GM12875 (cell line): ENCODE results near the gene ASB18.
A peak's percentile ranks its signal among the peaks of the same experiment; 100 is the strongest.

ENCODE experiments used
- H3K4me3 ChIP-seq: one replicate; pipeline ENCODE4 v1.5.1; 2011; ENCODE audit warnings: low read depth, low read length, control low read depth
- TF ChIP-seq, protein P1 (sequence below): IDR thresholded peaks from 2 replicates; pipeline ENCODE4 v1.5.1; 2011; ENCODE audit warnings: low read depth, mild to moderate bottlenecking, control low read depth, inconsistent platforms, low read length, moderate library complexity, borderline replicate concordance; ENCODE audit not compliant: insufficient read depth

Gene ASB18, protein sequence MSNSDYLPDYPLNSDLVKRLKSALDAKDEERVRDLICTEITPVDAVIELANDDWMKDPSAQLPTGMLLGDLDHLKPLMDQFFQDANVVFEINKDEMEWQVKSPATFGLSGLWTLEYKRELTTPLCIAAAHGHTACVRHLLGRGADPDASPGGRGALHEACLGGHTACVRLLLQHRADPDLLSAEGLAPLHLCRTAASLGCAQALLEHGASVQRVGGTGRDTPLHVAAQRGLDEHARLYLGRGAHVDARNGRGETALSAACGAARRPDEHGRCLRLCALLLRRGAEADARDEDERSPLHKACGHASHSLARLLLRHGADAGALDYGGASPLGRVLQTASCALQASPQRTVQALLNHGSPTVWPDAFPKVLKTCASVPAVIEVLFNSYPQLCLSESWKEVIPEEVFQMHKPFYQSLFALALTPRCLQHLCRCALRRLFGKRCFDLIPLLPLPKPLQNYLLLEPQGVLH

DNA sequence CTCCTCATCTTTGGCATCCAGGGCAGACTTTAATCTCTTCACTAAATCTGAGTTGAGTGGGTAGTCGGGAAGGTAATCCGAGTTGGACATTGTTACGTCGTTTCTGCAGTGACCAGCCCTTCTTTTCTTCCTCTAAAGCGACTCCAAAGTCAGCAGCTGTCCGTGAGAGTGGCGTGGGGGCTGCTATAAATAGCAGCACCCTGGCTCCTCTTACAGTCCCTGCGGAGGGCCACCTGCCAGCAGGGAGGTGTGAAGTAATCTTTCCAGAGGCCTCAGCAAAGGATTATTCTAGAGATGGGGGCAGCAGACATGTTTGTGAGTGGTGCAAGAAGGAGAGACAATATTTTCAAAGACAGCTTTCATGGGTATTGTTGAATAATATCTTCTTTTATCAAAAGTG is at the start of gene ASB18:
Gene ASB18 (minus strand): TSS at position 151 of the 400 bp plus-strand sequence. CDS start 61 bp downstream, at position 90.
- H3K4me3 ChIP-seq: no peak within 1 kb of the TSS
- TF ChIP-seq, protein P1, sequence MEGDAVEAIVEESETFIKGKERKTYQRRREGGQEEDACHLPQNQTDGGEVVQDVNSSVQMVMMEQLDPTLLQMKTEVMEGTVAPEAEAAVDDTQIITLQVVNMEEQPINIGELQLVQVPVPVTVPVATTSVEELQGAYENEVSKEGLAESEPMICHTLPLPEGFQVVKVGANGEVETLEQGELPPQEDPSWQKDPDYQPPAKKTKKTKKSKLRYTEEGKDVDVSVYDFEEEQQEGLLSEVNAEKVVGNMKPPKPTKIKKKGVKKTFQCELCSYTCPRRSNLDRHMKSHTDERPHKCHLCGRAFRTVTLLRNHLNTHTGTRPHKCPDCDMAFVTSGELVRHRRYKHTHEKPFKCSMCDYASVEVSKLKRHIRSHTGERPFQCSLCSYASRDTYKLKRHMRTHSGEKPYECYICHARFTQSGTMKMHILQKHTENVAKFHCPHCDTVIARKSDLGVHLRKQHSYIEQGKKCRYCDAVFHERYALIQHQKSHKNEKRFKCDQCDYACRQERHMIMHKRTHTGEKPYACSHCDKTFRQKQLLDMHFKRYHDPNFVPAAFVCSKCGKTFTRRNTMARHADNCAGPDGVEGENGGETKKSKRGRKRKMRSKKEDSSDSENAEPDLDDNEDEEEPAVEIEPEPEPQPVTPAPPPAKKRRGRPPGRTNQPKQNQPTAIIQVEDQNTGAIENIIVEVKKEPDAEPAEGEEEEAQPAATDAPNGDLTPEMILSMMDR: no peak

DNA sequence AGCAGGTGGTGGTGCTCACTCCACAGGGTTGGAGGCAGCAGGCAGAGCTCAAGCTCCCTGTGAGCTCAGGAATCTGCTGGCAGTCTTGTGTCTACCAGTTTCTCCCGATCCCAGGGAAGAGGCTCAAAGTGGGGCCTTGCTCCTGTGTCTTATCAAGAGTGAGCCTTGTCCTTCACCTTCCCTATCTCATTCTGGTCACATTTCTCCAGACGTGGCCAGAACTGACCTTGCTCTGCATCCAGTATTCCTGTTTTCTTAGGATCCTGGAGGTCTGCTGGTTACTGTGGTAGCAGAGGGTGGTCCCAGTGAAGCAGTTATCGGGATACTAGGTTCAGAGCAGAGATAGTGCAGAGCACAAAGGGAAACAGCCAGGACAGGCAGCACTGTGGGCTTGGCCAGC is 47.1 kb upstream of the ASB18 start:
- no peak overlapping the region for H3K4me3 ChIP-seq
- TF ChIP-seq, protein P1: no peak

DNA sequence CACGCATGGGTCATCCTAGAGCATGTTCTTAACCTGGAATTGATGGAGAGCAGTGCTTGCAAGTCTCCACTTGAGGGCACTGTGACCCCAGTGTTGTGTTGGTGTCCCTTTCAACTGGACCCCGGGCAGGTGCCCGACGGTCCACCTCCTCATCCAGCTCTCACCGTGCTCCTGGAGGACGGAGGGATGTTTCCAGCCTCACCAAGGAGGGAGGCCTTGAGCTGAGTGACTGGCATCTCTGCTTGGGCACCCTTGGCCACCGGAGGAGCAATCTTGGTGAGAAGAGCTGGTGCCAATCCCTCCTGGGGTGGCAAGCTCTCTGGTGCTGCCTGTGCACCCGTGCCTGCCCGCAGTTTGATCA is 45.4 kb upstream of the ASB18 start:
- no peak overlapping the region for H3K4me3 ChIP-seq
- TF ChIP-seq, protein P1: peak; percentile 74

DNA sequence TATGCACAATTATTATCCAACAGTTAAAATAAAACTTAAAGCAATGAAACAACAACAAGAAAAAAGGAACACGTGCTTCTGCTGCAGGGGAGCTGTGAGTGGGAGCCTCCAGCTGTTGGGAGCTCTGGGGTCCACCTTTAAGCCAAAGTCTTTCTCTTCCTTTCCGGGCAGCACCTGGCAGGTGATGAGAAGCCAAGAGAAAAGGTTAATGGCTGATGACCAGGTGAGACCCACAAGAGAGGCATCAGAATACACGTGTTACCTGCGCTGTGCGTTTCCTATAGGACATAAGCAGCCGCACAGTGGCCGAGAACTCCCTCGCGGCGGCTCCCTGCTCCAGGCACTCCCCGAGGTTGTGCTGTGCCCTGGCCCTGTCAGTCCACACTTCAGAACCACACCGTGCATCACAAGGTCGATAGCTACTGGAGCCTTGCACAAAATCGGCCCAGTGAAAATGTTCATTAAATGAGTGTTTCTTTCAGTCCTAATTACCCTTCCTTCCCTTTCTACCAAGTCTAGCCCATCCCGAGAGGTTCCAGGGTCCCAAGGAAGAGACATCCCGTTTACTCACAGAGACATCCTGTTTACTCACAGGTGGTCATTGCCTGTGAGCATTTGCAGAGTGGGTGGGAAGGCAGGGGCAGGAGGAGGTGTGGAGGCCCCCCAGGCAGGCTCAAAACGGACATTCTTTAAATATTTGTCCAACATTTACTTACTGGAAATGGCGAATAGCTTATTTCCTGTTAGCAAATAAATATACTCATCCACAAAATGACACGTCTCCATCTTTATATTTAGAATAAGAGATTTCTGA is 44.9 kb upstream of the ASB18 start:
- TF ChIP-seq, protein P1: no peak
- H3K4me3 ChIP-seq: no peak overlapping the region

DNA sequence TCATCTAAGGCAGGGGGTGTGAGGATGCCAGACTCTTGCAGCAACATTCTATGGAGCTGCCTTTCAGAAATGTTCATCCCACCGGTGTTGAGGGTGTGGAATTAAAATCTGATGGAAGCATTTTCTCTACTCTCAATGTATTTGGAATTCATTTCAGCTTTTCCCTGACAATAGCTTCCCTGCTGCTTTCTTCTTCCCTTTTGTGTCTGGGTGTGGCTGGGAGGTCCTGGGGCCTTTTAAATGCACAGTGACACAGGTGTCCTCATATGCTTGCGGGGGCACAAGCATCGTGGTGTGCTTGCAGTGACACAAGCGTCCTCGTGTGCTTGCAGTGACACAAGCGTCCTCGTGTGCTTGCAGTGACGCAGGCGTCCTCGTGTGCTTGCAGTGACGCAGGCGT is 43.4 kb upstream of the ASB18 start:
- no peak overlapping the region for H3K4me3 ChIP-seq
- TF ChIP-seq, protein P1: no peak

DNA sequence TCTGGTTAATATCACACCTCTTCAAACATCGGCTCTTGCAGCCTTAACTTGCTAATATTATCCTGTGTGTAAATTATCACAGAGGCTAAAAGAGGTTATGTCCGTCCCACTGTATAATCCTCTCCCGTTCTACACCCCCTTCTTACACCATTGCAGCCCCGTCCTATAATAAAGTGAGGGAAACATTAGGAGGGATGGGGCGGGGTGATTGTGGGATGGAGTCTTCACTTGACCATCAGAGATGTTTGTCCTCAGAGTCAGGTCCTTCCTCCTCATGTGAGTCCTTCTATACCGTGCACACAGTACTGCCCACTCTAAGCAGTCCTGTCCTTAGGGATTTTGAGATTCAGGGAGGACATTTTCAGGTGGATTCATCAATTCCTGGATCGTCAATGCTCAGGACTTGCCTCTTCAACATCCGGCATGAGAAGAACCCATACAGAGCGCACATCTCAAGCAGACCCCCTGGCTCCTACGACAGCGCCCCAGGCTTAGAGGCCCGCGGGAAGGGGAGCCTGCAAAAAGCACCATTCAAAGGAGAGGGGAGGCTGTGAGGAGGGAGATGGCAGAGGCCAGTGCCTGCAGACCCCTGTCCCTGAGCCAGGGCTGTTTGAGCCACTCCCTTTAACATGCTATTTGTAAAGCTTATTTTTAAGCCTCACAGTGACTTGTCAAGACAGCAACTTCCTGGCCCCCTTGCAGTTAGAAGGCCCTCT is 42.8 kb upstream of the ASB18 start:
- TF ChIP-seq, protein P1: no peak
- no peak overlapping the region for H3K4me3 ChIP-seq
